ENCODE measurements around the gene BTBD16.

DNA sequence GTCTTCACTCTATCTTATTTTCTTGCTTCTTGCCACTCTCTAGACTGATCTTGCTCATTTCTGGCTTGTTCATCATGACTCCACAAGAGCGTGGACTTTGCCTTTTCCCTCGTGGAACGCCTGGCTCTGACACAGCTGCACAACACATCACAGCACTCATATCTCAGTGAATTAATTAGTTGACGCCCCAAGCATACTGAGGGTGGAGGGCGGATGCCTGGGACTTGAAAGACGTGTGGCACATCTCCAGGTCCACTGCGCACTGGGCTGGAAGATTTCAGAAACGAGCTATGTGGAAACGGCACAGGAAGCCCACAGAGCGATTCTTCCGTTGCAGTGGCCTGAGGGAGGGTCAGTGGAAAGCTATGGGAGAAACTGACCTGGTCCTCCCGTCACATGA is 79.8 kb downstream of the BTBD16 start:
- TF ChIP-seq, protein P1, sequence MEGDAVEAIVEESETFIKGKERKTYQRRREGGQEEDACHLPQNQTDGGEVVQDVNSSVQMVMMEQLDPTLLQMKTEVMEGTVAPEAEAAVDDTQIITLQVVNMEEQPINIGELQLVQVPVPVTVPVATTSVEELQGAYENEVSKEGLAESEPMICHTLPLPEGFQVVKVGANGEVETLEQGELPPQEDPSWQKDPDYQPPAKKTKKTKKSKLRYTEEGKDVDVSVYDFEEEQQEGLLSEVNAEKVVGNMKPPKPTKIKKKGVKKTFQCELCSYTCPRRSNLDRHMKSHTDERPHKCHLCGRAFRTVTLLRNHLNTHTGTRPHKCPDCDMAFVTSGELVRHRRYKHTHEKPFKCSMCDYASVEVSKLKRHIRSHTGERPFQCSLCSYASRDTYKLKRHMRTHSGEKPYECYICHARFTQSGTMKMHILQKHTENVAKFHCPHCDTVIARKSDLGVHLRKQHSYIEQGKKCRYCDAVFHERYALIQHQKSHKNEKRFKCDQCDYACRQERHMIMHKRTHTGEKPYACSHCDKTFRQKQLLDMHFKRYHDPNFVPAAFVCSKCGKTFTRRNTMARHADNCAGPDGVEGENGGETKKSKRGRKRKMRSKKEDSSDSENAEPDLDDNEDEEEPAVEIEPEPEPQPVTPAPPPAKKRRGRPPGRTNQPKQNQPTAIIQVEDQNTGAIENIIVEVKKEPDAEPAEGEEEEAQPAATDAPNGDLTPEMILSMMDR (IDR thresholded peaks at IDR 0.05) = no peak
- no peak for TF ChIP-seq ETV6 (CRISPR knock-in tag; IDR thresholded peaks at IDR 0.05)
- TF ChIP-seq NR1H2 (CRISPR knock-in tag; IDR thresholded peaks at IDR 0.05) = no peak
- TF ChIP-seq HMGXB4 (CRISPR knock-in tag; IDR thresholded peaks at IDR 0.05) = no peak
- TF ChIP-seq ZNF532 (CRISPR knock-in tag; IDR thresholded peaks at IDR 0.05; ENCODE audit: borderline replicate concordance) = no peak
- TF ChIP-seq CREM (CRISPR knock-in tag; IDR thresholded peaks at IDR 0.05) = no peak
- no peak for TF ChIP-seq ATF2 (CRISPR knock-in tag; IDR thresholded peaks at IDR 0.05; ENCODE audit: borderline replicate concordance, low read depth)
- TF ChIP-seq, protein P2, sequence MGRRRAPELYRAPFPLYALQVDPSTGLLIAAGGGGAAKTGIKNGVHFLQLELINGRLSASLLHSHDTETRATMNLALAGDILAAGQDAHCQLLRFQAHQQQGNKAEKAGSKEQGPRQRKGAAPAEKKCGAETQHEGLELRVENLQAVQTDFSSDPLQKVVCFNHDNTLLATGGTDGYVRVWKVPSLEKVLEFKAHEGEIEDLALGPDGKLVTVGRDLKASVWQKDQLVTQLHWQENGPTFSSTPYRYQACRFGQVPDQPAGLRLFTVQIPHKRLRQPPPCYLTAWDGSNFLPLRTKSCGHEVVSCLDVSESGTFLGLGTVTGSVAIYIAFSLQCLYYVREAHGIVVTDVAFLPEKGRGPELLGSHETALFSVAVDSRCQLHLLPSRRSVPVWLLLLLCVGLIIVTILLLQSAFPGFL (CRISPR knock-in tag; IDR thresholded peaks at IDR 0.05; ENCODE audit: borderline replicate concordance) = no peak
- no peak for TF ChIP-seq GABPB1 (CRISPR knock-in tag; IDR thresholded peaks at IDR 0.05)
- no peak for TF ChIP-seq USF2 (CRISPR knock-in tag; IDR thresholded peaks at IDR 0.05)
- no peak for TF ChIP-seq CBFB (CRISPR knock-in tag; IDR thresholded peaks at IDR 0.05; ENCODE audit: low read depth)
- TF ChIP-seq HMGA2 (CRISPR knock-in tag; IDR thresholded peaks at IDR 0.05) = no peak
- no peak for TF ChIP-seq IRF2 (CRISPR knock-in tag; IDR thresholded peaks at IDR 0.05; ENCODE audit: borderline replicate concordance, low read depth)
- TF ChIP-seq RELA (CRISPR knock-in tag; IDR thresholded peaks at IDR 0.05; ENCODE audit: borderline replicate concordance) = no peak
